KMS-11 (cell line): ENCODE data around the gene NACAD.

Experiments used
- H2AFZ ChIP-seq: fragments of 200-600 bp; sonication (generic); 2 replicates; pipeline ENCODE4 v1.6.1; 2016; ENCODE audit warnings: antibody characterized with exemption, mixed run types, low read depth
- H3K27ac ChIP-seq: fragments of 200-600 bp; sonication (generic); 2 replicates; pipeline ENCODE4 v1.6.1; 2016; ENCODE audit warnings: mild to moderate bottlenecking, mixed run types
- H3K27me3 ChIP-seq: fragments of 200-600 bp; sonication (generic); 2 replicates; pipeline ENCODE4 v1.6.1; 2017; ENCODE audit warnings: mild to moderate bottlenecking, low read depth, mixed run types, moderate library complexity; ENCODE audit not compliant: insufficient read depth
- H3K36me3 ChIP-seq: fragments of 200-600 bp; sonication (generic); 2 replicates; pipeline ENCODE4 v1.6.1; 2017; ENCODE audit warnings: mild to moderate bottlenecking, mixed run types; ENCODE audit not compliant: insufficient read depth
- H3K4me1 ChIP-seq: fragments of 200-600 bp; sonication (generic); 2 replicates; pipeline ENCODE4 v1.6.1; 2016; ENCODE audit warnings: mild to moderate bottlenecking, low read depth, mixed run types; ENCODE audit not compliant: poor library complexity, severe bottlenecking
- H3K4me2 ChIP-seq: fragments of 200-600 bp; sonication (generic); 2 replicates; pipeline ENCODE4 v1.7.0; 2016; ENCODE audit warnings: mild to moderate bottlenecking, mixed run types
- H3K4me3 ChIP-seq: fragments of 200-600 bp; sonication (generic); IDR thresholded peaks from 2 replicates; pipeline ENCODE4 v1.6.1; 2017; ENCODE audit warnings: low read depth, low read length, mixed read lengths; ENCODE audit not compliant: insufficient read depth
- H3K79me2 ChIP-seq: fragments of 200-600 bp; sonication (generic); 2 replicates; pipeline ENCODE4 v1.6.1; 2016; ENCODE audit warnings: low read depth, mixed run types; ENCODE audit not compliant: insufficient read depth
- H3K9ac ChIP-seq: fragments of 200-600 bp; sonication (generic); 2 replicates; pipeline ENCODE4 v1.6.1; 2016; ENCODE audit warnings: mild to moderate bottlenecking, mixed run types
- H4K20me1 ChIP-seq: fragments of 200-600 bp; sonication (generic); 2 replicates; pipeline ENCODE4 v1.6.1; 2016; ENCODE audit warnings: mild to moderate bottlenecking, mixed run types; ENCODE audit not compliant: insufficient read depth
- CTCF ChIP-seq: fragments of 200-600 bp; sonication (generic); conservative IDR thresholded peaks from 2 replicates; pipeline ENCODE4 v1.6.1; 2017; ENCODE audit warnings: low read depth, mild to moderate bottlenecking, antibody characterized with exemption, low read length, moderate library complexity, mixed read lengths

NACAD gene

GRCh38 chr7:45081670-45081974 is 7.1 kb downstream of the NACAD start:
- no peaks in the 10 kb centered on the region for H3K4me1 ChIP-seq
- no peaks in the 10 kb centered on the region for H3K27me3 ChIP-seq
- no peaks in the 10 kb centered on the region for H3K79me2 ChIP-seq
- H3K4me3 ChIP-seq: no peak overlapping the region
- TF ChIP-seq CTCF: no peak
- no peak overlapping the region for H2AFZ ChIP-seq
- H3K9ac ChIP-seq: no peak overlapping the region
- H4K20me1 ChIP-seq: no peaks in the 10 kb centered on the region
- no peaks in the 10 kb centered on the region for H3K36me3 ChIP-seq
- H3K27ac ChIP-seq: no peak overlapping the region
- H3K4me2 ChIP-seq: no peak overlapping the region

- no peaks in the 10 kb centered on the region for H4K20me1 ChIP-seq
- H3K36me3 ChIP-seq: no peaks in the 10 kb centered on the region
- no peak overlapping the region for H3K4me3 ChIP-seq
- H3K27ac ChIP-seq: no peak overlapping the region
- TF ChIP-seq CTCF: no peak
- no peaks in the 10 kb centered on the region for H3K4me1 ChIP-seq
- no peaks in the 10 kb centered on the region for H3K27me3 ChIP-seq
- no peak overlapping the region for H2AFZ ChIP-seq
- no peak overlapping the region for H3K9ac ChIP-seq
- H3K79me2 ChIP-seq: no peaks in the 10 kb centered on the region
- H3K4me2 ChIP-seq: no peak overlapping the region
These were observed 7.7 kb downstream of the NACAD start for GRCh38 chr7:45080958-45081669.

GRCh38 chr7:45080265-45080957 is 8.4 kb downstream of the NACAD start:
- Histone ChIP-seq H3K27ac (no peak overlapping the region), H3K36me3 (peaks cover 6% of the 10 kb centered on the region; the same call in 1 of the 2 replicates), H3K4me1 (no peaks in the 10 kb centered on the region), H3K79me2 (no peaks in the 10 kb centered on the region), H4K20me1 (no peaks in the 10 kb centered on the region), H2AFZ (no peak overlapping the region), H3K4me2 (no peak overlapping the region), H3K4me3 (no peak overlapping the region), H3K27me3 (no peaks in the 10 kb centered on the region), H3K9ac (no peak overlapping the region)
- TF ChIP-seq CTCF: no peak

- Histone ChIP-seq H3K36me3 (peaks cover 20% of the 10 kb centered on the region; the same call in 1 of the 2 replicates), H2AFZ (no peak overlapping the region), H3K27me3 (no peaks in the 10 kb centered on the region), H3K9ac (no peak overlapping the region), H4K20me1 (no peaks in the 10 kb centered on the region), H3K27ac (no peak overlapping the region), H3K4me1 (no peaks in the 10 kb centered on the region), H3K79me2 (no peaks in the 10 kb centered on the region), H3K4me2 (no peak overlapping the region), H3K4me3 (no peak overlapping the region)
- no peak for TF ChIP-seq CTCF
These were observed 10.6 kb downstream of the NACAD start for GRCh38 chr7:45078125-45078681.
